Purkinje cell (primary cell): Measurements from ENCODE around the gene KLHL1. TPM values are rescaled to one million over a fixed set of nuclear protein-coding genes. Genes with fewer than 3 reads are reported as not detected.

ENCODE experiments used
- polyA plus RNA-seq: library from polyadenylated mRNA; unstranded; fragments of >200 nt; fragmentation: Nextera tagmentation; gene quantifications from 2 replicates; pipeline ENCODE4 v1.2.1, GENCODE V29; 2014

Gene KLHL1
- 191 and 212 TPM in 2 replicates for polyA plus RNA-seq

GRCh38 chr13:70108356-70109105, at the start of gene KLHL1:
KLHL1 (minus strand) TSS chr13:70108452; CDS start chr13:70107699, 753 bp downstream.

DNA sequence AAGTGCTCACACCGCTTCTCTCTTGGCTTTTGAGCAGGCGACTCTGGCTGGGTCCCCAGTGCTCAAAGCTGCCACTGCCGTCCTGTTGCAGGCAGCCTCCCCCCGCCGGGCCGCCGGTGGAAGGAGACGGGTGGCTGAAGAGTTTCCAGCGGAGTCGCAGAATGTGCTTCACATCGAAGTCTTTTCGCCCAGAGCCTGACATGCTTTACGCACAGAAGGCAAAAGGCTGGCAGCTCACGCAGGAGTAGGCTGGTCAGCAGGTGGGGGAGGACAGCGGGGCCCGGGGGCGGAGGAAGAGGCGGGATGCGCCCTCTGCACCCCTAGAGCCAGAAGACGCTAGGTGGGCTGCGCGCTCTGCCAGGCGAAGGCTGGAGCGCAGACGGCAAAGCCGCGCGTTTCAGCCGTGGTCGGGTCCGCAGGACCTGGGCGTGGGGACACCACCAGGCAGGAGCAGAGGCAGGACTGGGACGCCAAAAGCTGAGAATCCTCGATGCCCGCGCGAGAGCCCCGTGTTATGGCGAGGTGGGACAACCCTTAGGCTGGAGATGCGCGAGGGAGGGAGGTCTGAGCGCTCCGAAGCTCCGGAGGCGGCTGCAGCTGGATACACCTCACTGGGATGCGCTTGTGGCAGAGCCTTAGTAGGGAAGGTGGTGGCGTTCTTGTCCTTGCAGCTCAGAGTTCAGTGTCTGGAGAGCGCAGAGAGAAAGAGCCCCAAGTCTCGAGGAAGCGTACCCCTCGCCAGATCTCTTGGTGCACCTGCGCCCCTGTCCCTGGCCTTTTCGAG, 562 bp downstream of the KLHL1 start, which contains the start of gene ATXN8OS:
Gene ATXN8OS (plus strand): TSS at position 329 of the 784 bp plus-strand sequence.

Other genes with a start within 250 kb of the KLHL1 start
- 15.0 and 25.1 TPM in 2 replicates for gene ATXN8OS, start 626 bp downstream of the KLHL1 start, polyA plus RNA-seq